GM12865 (cell line): Measurements from ENCODE around the gene TBC1D8.
A peak's percentile ranks its signal among the peaks of the same experiment; 100 is the strongest.
"Not testable (repeated sequence)": the region's sequence is repeated elsewhere in the genome, so short reads cannot be mapped to it uniquely, and the experiment has no call there.

ENCODE experiments used
- DNase-seq: peaks from one replicate; pipeline ENCODE4 v3.0.0; 2010; ENCODE audit warnings: low read depth
- H3K4me3 ChIP-seq: 2 replicates; pipeline ENCODE4 v1.5.1; 2011; ENCODE audit warnings: mild to moderate bottlenecking, low read depth, low read length, control low read depth
- CTCF ChIP-seq: IDR thresholded peaks from 2 replicates; pipeline ENCODE4 v1.5.1; 2011; ENCODE audit warnings: low read length, control low read depth, low read depth, inconsistent platforms; ENCODE audit not compliant: insufficient read depth; ENCODE audit errors: missing control alignments

Gene TBC1D8

DNA sequence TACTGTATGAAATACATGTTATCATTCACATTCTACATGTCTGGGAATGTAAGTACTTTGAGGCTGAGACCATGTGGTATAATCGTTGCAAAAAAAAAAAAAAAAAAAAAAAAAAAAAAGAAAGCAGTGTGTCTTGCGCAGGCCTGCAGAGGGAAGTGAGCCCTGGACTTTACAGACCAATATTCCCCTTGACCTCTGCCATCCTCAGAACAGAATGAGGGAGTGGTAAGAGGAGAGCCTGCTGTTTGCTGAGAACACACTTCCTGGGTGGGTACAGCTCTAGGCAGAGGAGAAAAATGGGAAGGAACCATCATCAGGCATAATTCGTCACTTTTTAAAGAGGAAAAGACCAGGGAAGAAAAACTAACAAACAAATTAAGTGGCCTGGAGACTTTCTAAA is 28.8 kb upstream of the TBC1D8 start:
- no peak for DNase-seq
- no peak for TF ChIP-seq CTCF
- H3K4me3 ChIP-seq = no peak overlapping the region

DNA sequence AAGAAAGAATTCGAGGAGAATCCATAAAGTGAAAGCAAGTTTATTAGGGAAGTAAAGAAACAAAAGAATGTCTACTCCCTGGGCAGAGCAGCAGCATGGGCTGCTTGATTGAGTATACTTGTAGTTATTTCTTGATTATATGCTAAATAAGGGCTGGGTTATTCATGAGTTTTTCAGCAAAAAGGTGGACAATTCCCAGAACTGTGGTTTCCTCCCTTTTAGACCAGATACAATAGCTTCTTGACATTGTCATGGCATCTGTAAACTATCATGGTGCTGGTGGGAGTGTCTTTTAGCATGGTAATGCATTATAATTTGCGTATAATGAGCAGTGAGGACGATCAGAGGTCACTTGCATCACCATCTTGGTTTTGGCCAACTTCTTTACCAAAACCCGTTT is 25.6 kb upstream of the TBC1D8 start:
- no peak for TF ChIP-seq CTCF
- H3K4me3 ChIP-seq = no peak overlapping the region
- DNase-seq = no peak

GRCh38 chr2:101175991-101176390 is 24.8 kb upstream of the TBC1D8 start:
- TF ChIP-seq CTCF = no peak
- no peak for DNase-seq
- no peak overlapping the region for H3K4me3 ChIP-seq

GRCh38 chr2:101173707-101174295 is 22.6 kb upstream of the TBC1D8 start:
- peak; percentile 29 for DNase-seq
- TF ChIP-seq CTCF = no peak

GRCh38 chr2:101169822-101170221 is 18.6 kb upstream of the TBC1D8 start:
- DNase-seq, H3K4me3 ChIP-seq: not testable (repeated sequence)

More at GRCh38 chr2:101173707-101174295, 22.6 kb upstream of the TBC1D8 start:
- no peak overlapping the region for H3K4me3 ChIP-seq

DNA sequence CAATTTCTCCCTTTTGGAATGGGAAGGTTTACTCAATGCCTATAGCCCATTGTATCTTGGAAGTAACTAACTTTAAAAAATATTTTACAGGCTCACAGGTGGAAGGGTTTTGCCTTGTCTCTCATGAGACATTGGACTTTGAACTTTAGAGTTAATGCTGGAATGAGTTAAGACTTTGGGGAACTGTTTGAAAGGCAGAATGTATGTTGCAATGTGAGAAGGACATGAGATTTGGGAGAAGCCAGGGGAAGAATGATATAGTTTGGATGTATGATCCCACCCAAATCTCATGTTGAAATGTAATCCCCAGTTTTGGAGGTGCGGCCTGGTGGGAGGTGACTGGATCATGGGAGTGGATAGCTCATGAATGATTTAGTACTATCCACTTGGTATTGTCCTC is 17.5 kb upstream of the TBC1D8 start:
- DNase-seq = no peak
- H3K4me3 ChIP-seq = no peak overlapping the region
- TF ChIP-seq CTCF = no peak

- H3K4me3 ChIP-seq, DNase-seq: not testable (repeated sequence)
These were observed 16.4 kb upstream of the TBC1D8 start for GRCh38 chr2:101167532-101167931.

DNA sequence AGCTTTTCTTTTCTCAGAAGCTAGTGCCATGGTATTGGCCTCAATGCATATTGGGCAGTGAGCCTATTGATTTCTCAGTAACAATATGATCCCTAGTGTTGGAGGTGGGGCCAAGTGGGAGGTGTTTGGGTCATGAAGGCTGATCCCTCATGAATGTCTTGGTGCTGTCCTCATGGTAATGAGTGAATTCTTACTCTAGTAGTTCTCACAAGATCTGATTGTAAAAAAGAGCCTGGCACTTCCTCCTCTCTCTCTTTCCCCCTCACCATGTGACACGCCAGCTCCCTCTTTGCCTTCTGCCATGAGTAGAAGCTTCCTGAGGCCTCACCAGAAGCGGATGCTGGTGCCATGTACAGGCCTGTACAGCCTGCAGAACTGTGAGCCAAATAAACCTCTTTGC is 12.8 kb upstream of the TBC1D8 start:
- no peak for TF ChIP-seq CTCF
- DNase-seq = no peak
- no peak overlapping the region for H3K4me3 ChIP-seq
